Thoracic aorta (tissue), 2 donors: ENCODE data around the gene ZNF606. TPM values are rescaled to one million over a fixed set of nuclear protein-coding genes. Genes with fewer than 3 reads are reported as not detected.

ENCODE experiments used
- ATAC-seq: fragments of 150-250 bp; one replicate; pipeline ENCODE4 v1.8.0; 2017; ENCODE audit warnings: low read depth; ENCODE audit not compliant: insufficient number of reproducible peaks, low FRiP score
- DNase-seq: peaks from one replicate; pipeline ENCODE4 v3.0.0-alpha.2; 2020; ENCODE audit warnings: low spot score
- H3K27ac ChIP-seq, 2 donors: fragments of 200-600 bp; sonication (generic); 1 replicate in 1 of 2; 2 replicates in 1 of 2; pipeline ENCODE4 v1.5.1; 2016; ENCODE audit warnings: mild to moderate bottlenecking in 2 of 2, moderate library complexity in 2 of 2
- H3K27me3 ChIP-seq: fragments of 200-600 bp; sonication (generic); replicated peaks from 2 replicates; pipeline ENCODE4 v1.6.0; 2016; ENCODE audit warnings: mild to moderate bottlenecking; ENCODE audit not compliant: insufficient read depth
- H3K36me3 ChIP-seq: fragments of 200-600 bp; sonication (generic); one replicate; pipeline ENCODE4 v1.5.1; 2016
- H3K4me1 ChIP-seq, 2 donors: fragments of 200-600 bp; sonication (generic); 1 replicate in 1 of 2; 2 replicates in 1 of 2; pipeline versions ENCODE4 v1.5.1 to v1.6.0; 2016; ENCODE audit warnings: low read depth in 2 of 2, mild to moderate bottlenecking in 1 of 2; ENCODE audit not compliant: control insufficient read depth in 1 of 2
- H3K4me3 ChIP-seq: fragments of 200-600 bp; sonication (generic); 2 replicates; pipeline ENCODE4 v1.5.1; 2016; ENCODE audit warnings: mild to moderate bottlenecking
- H3K9me3 ChIP-seq: fragments of 200-600 bp; sonication (generic); 2 replicates; pipeline ENCODE4 v1.5.1; 2016
- total RNA-seq, 2 donors: library from RNA; depleted of rRNA; stranded (reverse); fragments of >200 nt; gene quantifications; one replicate each; pipeline versions ENCODE4 v1.1.0 to v1.2.3, GENCODE V29; 2016
- TF ChIP-seq, protein P1 (sequence below): fragments of 200-600 bp; sonication (generic); IDR thresholded peaks from one replicate; pipeline ENCODE4 v1.5.1; 2019; ENCODE audit warnings: antibody characterized with exemption

The ZNF606 gene
- total RNA-seq, 2 donors from 2014 or later = 13.7 to 24.5 TPM

- Histone ChIP-seq H3K27me3 (no peaks in the 10 kb centered on the region), H3K4me1 (no peaks in the 10 kb centered on the region), H3K9me3 (peaks cover 67% of the 10 kb centered on the region), H3K4me3 (no peak overlapping the region), H3K27ac (no peak overlapping the region), H3K36me3 (peaks cover 5% of the 10 kb centered on the region)
- no peak for ATAC-seq
- DNase-seq = no peak
- TF ChIP-seq, protein P1, sequence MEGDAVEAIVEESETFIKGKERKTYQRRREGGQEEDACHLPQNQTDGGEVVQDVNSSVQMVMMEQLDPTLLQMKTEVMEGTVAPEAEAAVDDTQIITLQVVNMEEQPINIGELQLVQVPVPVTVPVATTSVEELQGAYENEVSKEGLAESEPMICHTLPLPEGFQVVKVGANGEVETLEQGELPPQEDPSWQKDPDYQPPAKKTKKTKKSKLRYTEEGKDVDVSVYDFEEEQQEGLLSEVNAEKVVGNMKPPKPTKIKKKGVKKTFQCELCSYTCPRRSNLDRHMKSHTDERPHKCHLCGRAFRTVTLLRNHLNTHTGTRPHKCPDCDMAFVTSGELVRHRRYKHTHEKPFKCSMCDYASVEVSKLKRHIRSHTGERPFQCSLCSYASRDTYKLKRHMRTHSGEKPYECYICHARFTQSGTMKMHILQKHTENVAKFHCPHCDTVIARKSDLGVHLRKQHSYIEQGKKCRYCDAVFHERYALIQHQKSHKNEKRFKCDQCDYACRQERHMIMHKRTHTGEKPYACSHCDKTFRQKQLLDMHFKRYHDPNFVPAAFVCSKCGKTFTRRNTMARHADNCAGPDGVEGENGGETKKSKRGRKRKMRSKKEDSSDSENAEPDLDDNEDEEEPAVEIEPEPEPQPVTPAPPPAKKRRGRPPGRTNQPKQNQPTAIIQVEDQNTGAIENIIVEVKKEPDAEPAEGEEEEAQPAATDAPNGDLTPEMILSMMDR = no peak
These were observed 37.9 kb downstream of the ZNF606 start for GRCh38 chr19:57964761-57965160.

DNA sequence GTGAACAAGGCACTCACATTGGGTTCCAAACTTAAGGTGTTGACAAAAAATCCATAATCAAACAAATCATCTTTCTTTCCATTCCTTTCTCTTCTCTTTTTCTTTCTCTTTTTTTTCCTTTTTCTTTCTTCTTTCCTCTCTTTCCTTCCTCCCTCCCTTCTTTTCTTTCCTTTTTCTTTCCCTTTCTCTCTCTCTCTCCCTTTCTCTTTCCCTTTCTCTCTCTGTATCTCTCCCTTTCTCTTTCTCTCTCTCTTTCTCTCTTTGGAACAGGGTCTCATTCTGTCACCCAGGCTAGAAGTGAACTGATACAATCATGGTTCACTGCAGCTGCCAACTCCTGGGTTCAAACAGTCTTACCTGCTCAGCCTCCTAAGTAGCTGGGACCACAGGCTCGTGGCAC lies 40.8 kb downstream of the ZNF606 start:
- Histone ChIP-seq H3K4me1 (no peaks in the 10 kb centered on the region), H3K4me3 (no peak overlapping the region), H3K36me3 (no peaks in the 10 kb centered on the region), H3K9me3 (peaks cover 53% of the 10 kb centered on the region), H3K27ac (no peak overlapping the region), H3K27me3 (no peaks in the 10 kb centered on the region)
- TF ChIP-seq, protein P1 = no peak
- ATAC-seq (no peak), DNase-seq (no peak)

GRCh38 chr19:57954996-57955395 lies 47.6 kb downstream of the ZNF606 start:
- peaks cover 13% of the 10 kb centered on the region for H3K9me3 ChIP-seq
- TF ChIP-seq, protein P1 = no peak
- no peaks in the 10 kb centered on the region for H3K27me3 ChIP-seq
- no peak overlapping the region for H3K4me3 ChIP-seq
- ATAC-seq (no peak), DNase-seq (no peak)
- no peaks in the 10 kb centered on the region for H3K36me3 ChIP-seq
- H3K4me1 ChIP-seq = no peaks in the 10 kb centered on the region
- H3K27ac ChIP-seq = no peak overlapping the region

DNA sequence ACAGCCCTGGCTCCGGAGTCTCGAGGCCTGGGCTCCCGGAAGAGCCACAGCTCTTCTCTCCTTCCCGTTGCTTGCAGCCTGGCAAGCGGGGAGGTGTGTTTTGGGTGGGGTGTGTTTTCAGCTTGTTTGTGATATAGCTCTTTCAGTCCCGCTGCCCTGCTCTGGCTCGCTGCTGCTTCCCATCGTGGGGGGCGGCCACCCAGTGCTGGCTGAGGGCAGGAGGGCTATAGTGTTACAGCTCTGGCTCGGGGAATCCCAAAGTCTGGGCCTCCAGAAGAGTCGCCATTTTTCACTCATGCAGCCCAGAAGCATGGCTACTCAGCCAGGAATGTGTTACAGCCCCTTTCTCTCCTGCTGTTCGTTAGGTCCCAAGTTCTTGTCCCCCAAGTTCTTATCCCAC lies 52.9 kb downstream of the ZNF606 start:
- H3K27me3 ChIP-seq = no peaks in the 10 kb centered on the region
- peaks cover 10% of the 10 kb centered on the region for H3K9me3 ChIP-seq
- DNase-seq (no peak), ATAC-seq (no peak)
- TF ChIP-seq, protein P1 = no peak
- no peaks in the 10 kb centered on the region for H3K36me3 ChIP-seq
- H3K4me3 ChIP-seq = no peak overlapping the region
- peaks cover 3 to 9% of the 10 kb centered on the region in 2 donors for H3K4me1 ChIP-seq
- no peak overlapping the region for H3K27ac ChIP-seq

GRCh38 chr19:57949296-57949695 lies 53.3 kb downstream of the ZNF606 start:
- H3K27me3 ChIP-seq = no peaks in the 10 kb centered on the region
- peaks cover 3 to 9% of the 10 kb centered on the region in 2 donors for H3K4me1 ChIP-seq
- H3K9me3 ChIP-seq = peaks cover 10% of the 10 kb centered on the region
- no peak for ATAC-seq
- no peak for DNase-seq
- no peak overlapping the region for H3K27ac ChIP-seq
- TF ChIP-seq, protein P1 = no peak
- H3K36me3 ChIP-seq = peaks cover 3% of the 10 kb centered on the region
- no peak overlapping the region for H3K4me3 ChIP-seq
